Measurements from ENCODE around the gene CACNG8.
"Not testable (repeated sequence)": the region's sequence is repeated elsewhere in the genome, so short reads cannot be mapped to it uniquely, and the experiment has no call there.

CACNG8 gene

DNA sequence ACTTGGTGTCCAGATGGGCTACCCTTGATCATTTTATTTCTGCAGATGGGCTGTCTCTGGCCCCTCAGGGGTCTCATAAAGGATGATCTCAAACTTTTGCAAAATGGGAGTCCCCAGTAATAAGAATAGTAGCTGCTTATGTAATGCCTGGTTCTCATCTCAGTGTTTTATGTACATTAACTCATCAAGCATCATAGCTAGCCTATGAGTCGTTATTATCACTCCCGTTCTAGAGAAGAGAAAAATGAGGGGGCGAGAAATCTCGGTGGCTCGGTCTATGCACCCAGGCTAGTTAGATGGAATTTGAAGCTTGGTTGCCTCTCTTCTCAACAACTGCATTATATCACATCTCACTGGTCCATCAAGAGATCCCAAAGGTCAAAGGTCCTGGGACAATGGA, 32.1 kb downstream of the CACNG8 start:
- no peak for DNase-seq

DNA sequence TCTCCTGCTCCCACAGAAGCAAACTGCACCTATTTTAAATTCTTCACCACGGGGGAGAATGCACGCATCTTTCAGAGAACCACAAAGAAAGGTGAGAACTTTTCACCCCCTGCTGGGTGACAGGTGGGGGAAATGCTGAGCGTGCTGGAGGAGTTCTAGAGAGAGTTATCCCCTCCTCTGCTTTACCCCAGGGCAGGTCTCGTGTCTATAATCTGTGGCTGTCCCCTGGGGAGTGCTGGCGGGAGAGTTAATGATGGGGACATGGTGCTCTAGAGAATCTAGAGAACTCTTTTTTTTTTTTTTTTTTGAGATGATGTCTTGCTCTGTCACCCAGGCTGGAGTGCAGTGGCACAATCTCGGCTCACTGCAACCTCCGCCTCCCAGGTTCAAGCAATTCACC, 35.5 kb downstream of the CACNG8 start:
- no peak for DNase-seq

DNA sequence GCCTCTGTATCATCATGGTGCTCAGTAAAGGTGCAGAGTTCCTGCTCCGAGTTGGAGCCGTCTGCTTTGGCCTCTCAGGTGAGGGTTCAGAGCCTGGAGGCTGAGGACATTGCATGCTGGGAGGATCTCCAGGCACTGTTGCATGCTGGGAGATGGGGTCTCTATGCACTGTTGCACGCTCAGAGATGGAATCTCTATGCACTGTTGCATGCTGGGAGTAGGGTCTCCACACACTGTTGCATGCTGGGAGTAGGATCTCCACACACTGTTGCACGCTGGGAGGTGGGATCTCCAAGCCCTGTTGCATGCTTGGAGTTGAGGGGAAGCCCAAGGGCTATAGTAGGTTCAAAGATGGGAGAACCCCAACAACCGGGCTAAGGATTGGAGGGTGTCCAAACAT, 37.0 kb downstream of the CACNG8 start:
- no peak for DNase-seq

DNA sequence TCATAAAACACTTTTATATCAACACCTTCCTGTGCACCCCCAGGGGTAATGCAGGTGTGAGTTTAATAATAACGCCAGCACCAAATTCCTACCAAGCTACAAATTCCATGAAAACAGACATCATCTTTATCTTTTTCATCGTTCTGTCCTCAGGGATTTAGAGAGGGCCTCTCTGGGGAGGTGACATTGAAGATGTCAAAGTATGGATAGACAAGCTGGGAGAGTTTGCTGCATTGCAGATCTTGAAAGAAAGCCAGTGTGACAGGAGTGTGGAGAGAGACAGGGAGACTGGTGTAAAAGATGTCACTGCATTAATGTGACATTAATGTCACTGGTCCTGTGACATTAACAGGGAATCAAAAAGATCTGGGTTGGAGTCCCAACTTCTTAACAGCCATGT, 38.8 kb downstream of the CACNG8 start:
- no peak for DNase-seq

DNA sequence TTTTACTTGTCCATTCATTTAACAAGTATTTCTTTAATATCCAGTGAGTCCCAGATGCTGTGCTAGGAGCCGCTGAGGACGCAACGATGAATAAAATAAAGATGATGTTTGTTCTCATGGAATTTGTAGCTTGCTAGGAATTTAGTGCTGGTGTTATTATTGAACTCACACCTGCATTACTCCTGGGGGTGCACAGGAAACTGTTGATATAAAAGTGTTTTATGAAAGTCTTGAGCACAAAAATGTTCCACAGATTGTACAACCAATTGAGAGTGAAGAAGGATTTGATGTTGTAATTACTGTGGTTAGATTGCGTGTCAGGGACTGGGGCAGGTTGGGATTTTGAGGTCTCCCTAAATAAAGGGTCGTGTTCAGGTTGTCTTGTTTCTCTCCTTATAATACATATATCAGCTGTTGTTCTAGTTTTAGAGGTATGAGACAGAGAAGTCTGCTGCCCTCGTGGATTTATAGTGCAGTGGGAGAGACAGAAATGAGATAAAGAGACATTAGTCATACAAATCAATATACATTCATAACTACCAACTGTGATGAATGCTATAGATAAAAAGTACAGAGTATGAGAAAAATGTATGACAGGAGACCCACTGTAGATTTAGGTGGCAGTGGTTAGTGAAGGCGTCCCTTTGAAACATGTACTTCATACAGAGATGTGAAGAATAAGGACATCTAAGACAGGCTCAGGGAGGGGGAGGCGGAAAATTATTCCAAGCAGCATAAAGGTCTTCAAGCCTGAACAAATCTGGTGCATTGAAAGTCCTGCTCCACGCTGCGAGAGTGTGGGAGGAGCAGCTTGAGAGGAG, 40.0 kb downstream of the CACNG8 start:
- no peak for DNase-seq

DNA sequence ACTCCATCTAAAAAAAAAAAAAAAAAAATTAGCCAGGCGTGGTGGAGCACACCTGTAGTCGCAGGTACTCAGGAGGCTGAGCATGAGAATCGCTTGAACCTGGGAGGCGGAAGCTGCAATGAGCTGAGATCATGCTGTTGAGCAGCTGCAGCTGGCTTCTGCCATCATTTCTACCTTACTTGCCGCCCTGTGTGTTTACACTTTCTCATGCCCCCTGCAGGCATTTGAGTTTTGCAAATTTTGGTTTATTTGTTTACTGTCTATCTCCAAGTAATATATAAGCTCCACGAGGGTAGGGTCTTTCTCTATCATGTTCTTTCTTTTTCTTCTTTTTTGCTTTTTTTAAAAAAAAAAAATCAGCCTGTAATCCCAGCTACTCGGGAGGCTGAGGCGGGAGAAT, 46.7 kb downstream of the CACNG8 start:
- DNase-seq: no peak

DNA sequence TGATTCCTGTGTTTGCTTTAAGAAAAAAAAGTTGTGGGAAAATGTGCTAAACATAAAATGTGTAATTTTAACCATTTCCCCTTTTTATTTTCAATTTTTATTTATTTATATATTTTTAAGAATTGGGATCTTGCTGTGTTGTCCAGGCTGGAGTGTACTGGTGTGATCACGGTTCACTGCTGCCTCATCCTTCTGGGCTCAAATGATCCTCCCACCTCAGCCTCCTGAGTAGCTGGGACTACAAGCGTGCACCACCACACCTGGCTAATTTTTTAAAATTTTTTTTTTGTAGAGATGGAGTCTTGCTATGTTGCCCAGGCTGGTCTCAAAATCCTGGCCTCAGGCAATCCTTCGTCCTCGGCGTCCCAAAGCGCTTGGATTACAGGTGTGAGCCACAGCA, 47.7 kb downstream of the CACNG8 start:
- DNase-seq: no peak

DNA sequence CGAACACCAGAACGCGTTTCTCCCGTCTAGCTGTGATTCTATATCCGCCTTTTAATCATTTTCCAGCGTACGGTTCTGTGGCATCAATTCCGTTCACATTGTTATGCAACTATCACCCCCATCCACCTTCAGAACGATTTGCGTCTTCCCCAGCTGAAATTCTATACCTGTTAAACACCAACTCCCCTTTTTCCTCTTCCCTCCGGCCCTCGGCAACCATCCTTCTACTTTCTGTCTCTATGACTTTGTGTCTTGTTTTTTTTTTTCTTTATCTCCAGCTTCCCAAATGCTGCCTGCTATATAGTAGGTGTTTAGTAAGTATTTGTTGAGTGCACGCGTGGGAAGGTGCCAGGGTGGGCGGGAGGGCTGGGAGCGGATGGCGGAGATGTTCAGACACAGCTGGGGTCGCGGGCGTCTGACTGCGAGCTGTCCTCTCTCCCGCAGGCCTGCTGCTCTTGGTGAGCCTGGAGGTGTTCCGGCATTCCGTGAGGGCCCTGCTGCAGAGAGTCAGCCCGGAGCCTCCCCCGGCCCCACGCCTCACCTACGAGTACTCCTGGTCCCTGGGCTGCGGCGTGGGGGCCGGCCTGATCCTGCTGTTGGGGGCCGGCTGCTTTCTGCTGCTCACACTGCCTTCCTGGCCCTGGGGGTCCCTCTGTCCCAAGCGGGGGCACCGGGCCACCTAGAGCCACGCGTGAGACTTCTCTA, 48.9 kb downstream of the CACNG8 start:
- no peak for DNase-seq

DNA sequence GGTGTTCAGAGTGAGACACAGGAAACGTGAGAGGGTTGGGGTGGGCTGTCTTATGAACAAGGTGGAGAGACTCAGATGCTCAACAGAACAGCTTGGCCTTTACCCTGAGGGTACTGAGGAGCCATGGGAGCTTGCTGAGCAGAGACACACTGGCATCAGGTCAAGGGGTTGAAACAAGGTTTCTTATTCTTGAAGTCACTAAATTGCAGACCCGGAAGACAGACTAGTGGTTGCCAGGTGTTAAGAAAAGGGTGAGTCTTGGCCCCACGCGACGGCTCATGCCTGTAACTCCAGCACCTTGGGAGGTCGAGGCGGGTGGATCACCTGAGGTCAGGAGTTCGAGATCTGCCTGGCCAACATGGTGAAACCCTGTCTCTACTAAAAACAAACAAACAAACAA, 51.1 kb downstream of the CACNG8 start:
- DNase-seq: no peak

DNA sequence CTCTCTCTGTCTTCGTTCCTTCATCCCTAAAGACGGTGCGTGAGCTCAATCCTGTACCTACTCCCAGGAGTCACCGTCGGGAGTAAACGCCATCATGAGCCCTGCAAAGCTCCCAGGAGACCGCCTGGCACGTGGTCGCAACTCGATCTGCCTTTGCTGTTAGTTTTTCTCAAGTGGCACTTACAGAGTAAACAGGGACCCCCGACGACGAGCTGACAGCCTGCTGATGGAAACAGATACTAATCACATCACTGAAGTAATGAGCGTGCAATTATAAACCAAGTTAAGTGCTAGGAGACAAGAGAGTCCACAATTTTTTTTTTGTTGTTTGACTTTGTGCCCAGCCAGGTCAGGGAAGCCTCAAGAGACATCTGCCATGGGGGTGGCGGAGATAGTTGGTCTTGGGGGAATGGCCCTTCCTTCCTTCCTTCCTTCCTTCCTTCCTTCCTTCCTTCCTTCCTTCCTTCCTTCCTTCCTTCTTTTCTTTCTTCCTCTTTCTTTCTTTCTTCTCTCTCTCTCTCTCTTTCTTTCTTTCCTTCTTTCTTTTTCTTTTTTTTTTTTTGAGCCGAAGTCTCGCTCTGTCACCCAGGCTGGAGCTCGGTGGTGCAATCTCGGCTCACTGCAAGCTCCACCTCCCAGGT, 52.3 kb downstream of the CACNG8 start:
- DNase-seq: no peak

DNA sequence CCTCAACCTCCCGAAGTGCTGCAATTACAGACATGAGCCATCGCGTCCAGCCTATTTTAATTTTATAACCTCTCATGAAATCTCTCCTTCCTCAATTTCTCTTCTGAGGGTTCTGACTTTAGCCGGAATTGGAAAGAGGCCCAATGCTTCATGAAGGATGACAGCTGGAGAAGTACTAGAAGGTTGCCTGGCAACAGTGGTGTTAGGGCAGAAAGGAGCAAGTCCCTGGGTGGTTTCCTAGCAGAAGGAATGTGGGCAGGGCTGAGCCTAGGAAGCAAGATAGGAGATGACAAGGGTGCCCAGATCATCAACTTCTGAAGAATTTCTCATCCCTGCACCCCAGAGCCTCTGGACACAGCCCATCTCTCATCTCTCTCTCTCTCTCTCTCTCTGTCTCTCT, 54.5 kb downstream of the CACNG8 start:
- DNase-seq: no peak

DNA sequence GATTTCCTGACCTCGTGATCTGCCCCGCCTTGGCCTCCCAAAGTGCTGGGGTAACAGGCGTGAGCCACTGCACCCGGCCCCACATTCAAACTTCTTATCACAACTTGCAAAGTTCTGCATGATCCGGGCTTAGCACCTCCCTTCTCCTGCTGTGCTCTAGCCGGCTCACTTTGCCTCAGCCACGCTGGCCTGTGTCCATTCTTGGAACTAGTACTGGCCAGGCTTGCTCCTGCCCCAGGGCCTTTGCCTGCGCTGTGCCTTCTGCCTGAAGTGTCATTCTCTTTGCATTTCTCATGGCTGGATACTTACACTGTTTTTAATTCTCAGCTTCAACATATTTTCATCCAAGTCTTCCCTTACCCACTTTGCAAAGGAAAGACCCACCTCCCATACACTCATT, 58.6 kb downstream of the CACNG8 start:
- no peak for DNase-seq

DNA sequence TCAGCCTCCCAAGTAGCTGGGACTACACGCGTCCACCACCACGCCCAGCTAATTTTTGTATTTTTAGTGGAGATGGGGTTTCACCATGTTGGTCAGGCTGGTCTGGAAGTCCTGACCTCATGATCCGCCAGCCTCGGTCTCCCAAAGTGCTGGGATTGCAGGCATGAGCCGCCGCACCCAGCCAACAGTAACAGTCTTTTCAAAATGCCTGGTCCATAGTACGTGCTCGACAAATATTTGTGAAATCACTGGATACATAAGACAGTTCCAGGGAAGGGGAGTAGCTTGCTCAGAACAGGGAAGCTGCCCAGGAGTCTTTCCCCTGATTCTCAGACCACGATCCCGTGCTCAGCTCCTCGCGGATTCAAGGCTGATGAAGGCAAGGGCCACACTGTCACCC, 59.2 kb downstream of the CACNG8 start:
- DNase-seq: no peak

DNA sequence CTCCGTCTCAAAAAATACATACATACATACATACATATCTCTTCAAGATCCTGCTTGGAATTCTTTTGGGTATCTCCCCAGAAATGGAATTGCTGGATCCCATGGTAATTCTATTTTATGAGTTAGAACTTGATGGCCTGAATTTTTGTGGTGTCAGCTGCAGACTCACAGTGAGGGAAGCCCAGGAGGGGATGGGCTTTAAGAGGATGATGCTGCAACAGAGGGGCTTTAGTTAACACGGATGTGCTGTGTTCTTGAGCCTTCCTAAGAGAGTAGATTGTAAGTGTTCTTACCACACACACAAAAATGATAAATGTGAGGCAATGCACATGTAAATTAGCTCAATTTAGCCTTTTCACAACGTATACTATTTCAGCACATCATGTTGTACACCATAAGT, 60.5 kb downstream of the CACNG8 start:
- no peak for DNase-seq

DNA sequence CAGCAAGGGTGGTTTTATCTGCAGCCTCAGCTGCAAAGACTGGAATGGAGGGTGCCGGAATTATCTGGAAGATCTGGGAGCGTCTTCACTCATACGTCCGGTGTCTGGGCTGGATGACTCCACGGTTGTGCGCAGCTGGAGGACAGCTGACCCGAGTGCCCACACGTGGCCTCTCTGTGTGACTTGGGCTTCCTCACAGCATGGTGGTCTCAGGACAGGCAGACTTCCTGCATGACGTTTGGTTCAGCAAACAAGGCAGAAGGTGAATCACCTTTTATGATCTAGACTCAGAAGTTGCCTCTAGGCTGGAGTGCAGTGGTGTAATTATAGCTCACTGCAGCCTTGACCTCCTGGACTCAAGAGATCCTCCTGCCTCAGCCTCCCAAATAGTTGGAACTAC, 61.9 kb downstream of the CACNG8 start:
- DNase-seq: no peak

DNA sequence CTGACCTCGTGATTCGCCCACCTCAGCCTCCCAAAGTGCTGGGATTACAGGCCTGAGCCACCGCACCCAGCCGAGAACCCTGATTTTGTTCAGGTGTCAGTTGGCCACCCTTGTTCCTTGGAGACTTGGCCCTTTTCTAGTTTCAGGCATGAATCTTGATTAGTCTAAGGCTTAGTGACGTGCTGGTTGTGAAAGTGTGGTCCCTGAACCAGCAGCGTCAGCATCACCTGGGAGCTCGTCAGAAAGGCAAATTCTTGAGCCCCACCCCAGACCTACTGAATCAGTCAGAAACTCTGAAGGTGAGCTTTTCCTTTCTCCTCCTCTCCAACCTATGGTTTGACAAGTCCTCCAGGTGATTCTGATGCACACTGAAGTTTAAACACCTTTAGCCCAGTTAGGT, 63.9 kb downstream of the CACNG8 start:
- DNase-seq: no peak

DNA sequence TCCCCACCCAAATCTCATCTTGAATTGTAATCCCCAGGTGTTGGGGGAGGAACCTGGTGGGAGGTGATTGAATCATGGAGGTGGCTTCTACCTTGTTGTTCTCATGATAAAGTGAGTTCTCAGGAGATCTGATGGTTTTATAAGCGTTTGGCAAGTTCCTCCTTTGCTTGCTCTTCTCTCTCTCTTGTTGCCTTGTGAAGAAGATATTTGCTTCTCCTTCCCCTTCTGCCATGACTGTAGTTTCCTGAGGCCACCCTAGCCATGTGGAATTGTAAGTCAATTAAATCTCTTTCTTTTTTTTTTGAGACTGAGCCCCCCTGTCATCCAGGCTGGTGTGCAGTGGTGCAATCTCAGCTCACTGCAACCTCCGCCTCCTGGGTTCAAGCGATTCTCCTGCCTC, 66.6 kb downstream of the CACNG8 start:
- no peak for DNase-seq

DNA sequence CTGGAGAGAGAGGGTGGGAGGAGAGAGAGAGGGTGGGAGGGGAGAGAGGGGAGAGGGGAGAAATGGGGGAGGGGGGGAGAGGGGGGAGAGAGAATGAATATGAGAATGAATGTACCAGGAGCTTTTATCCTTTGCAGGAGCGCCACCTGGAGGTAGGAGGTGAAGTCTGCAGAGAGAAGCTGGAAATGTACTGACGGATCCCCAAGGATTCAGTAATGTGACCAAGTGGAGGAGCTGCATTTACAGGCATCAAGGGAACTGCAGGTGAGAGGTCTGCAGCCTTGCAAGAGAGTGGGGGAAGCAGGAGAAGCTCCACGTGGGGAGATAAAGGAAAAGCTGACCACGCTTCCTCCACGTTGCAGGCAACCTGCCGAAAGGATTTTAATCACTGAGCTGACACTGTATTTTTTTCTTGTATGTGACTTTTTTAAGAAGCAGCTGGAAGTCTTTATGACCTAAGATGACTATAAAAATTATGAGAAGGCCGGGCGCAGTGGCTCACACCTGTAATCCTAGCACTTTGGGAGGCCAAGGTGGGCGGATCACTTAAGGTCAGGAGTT, 67.3 kb downstream of the CACNG8 start:
- no peak for DNase-seq

DNA sequence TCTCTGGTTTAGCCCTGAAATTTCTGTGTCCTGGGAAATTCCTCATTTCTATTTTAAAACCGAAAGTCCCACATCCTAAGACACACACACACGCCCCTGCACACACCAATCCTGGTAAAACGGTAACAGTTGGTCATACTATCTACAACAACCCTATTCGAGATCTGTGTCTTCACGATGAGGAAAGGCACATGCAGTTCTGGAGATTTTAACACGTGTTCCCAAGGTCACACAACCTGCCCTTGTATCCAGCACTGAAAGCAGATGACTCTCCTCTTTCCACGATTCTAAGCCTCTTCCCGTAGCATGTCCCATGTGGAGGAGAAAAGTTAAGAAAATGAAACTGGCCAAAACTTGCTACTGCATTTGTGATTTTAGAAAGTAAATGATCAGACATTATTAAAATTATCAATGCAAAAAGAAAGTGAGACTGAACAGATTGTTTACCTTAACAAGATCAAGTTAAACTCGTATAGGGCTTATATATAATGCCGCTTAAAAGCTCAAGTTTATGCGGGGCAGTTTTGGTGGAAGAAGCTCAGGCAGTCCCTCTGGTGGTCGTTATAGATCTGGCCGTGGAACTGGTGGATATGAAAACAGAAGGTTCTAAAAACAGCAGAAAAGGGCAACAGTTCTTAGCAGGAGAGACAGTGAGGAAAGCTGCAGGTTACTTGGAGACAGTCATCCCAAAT, 68.3 kb downstream of the CACNG8 start:
- no peak for DNase-seq

DNA sequence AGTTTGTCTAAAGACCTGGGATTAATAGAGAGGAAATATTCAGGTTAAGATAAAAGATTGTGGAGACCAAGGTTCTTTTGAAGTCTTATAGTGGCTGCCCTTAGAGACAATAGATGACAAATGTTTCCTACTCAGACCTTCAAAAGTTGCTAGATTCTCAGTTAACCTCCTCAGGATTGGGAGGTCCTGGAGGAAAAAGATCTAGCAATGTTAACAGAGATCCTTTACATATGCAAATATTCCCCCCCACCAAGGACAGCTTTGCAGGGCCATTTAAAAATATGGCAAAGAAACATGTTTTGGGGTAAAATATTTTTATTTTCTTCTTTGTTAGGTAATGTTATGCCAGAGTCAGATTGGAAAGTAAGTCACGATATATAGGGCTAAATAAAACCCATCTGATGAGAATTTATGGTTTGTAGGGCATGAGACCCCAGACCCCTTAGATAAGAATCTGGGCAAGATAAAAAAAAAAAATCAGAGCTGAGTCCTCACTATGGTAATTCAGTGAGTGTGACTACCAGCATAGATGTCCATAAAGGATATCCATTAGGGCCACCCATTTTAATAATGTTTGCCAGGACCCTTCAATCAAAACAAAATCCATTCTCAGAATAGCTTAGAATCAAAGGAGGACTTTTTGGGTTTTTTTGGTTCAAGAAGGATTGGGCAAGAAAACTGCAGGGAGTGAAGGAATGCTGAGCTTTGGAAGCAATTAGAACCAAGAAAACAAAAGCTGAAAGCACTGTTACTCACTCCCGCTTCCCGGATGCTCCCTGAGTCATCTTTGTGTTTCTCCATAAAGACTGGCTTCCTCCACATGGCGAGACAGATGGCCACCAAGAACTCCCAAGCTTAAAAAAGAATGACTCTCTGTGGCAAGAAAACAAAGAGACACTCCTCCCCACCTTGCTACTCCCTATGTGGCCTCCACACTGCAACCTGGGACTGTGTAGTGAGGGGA, 72.8 kb downstream of the CACNG8 start:
- no peak for DNase-seq

DNA sequence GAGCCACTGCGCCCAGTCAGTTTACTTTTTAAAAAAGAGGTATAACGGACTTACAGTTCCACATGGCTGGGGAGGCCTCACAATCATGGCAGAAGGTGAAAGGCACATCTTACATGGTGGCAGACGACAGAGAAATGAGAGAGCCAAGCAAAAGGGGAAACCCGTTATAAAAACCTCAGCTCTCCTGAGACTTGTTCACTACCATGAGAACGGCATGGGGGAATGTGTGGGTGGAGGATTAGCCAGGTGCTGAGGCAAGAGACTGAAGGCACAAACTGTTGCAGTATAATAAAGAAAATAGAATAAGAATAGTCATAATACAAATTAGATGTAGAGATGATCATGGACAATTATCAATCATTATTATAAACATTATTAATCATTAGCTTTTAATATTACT, 73.8 kb downstream of the CACNG8 start:
- not testable (repeated sequence) for DNase-seq
